Esophagus muscularis mucosa (tissue), 4 donors: ENCODE measurements around the gene UNC45B. TPM values are rescaled to one million over a fixed set of nuclear protein-coding genes. Genes with fewer than 3 reads are reported as not detected.

Source experiments
- DNase-seq: peaks from one replicate; pipeline ENCODE4 v3.0.0-alpha.2; 2017; ENCODE audit errors: extremely low spot score
- H3K27ac ChIP-seq, 4 donors: fragments of 200-600 bp; sonication (generic); replicated peaks in 1 of 4; 1 replicate in 3 of 4; 2 replicates in 1 of 4; pipeline ENCODE4 v1.5.1; 2016 to 2019; ENCODE audit warnings: mild to moderate bottlenecking in 1 of 4
- H3K27me3 ChIP-seq, 4 donors: fragments of 200-600 bp; sonication (generic); one replicate each; pipeline versions ENCODE4 v1.5.1 to v1.6.0; 2016 to 2019
- H3K36me3 ChIP-seq, 4 donors: fragments of 200-600 bp; sonication (generic); one replicate each; pipeline ENCODE4 v1.5.1; 2016 to 2019
- H3K4me1 ChIP-seq, 4 donors: fragments of 200-600 bp; sonication (generic); one replicate each; pipeline ENCODE4 v1.5.1; 2016 to 2019
- H3K4me3 ChIP-seq, 4 donors: fragments of 200-600 bp; sonication (generic); 1 replicate in 2 of 4; 2 replicates in 2 of 4; pipeline ENCODE4 v1.5.1; 2016 to 2019; ENCODE audit warnings: mild to moderate bottlenecking in 4 of 4, moderate library complexity in 1 of 4
- H3K9me3 ChIP-seq, 4 donors: fragments of 200-600 bp; sonication (generic); 1 replicate in 3 of 4; 2 replicates in 1 of 4; pipeline ENCODE4 v1.5.1; 2016 to 2019
- CTCF ChIP-seq, 3 experiments: fragments of 200-600 bp in 2 of 3; fragments of 450-650 bp in 1 of 3; sonication (generic) in 2 of 3; IDR thresholded peaks; one replicate each; pipeline ENCODE4 v1.5.1; 2017 to 2019; ENCODE audit warnings: antibody characterized with exemption in 3 of 3, mild to moderate bottlenecking in 2 of 3, moderate library complexity in 1 of 3
- EP300 ChIP-seq: sonication (generic); formaldehyde crosslinking; IDR thresholded peaks from one replicate; pipeline ENCODE4 v1.6.1; 2017; ENCODE audit warnings: antibody characterized with exemption
- POLR2A ChIP-seq: fragments of 450-650 bp; IDR thresholded peaks from one replicate; pipeline ENCODE4 v1.6.1; 2017; ENCODE audit warnings: antibody characterized with exemption, moderate library complexity, mild to moderate bottlenecking, low read depth
- POLR2AphosphoS5 ChIP-seq, 2 donors: sonication (generic); formaldehyde crosslinking; IDR thresholded peaks; one replicate each; pipeline ENCODE4 v1.6.1; 2017; ENCODE audit warnings: antibody characterized with exemption in 2 of 2
- WGBS: methylation state at CpG from one replicate; pipeline ENCODE4 v1.1.5; 2018; 5-methylcytosine and 5-hydroxymethylcytosine counted together
- intact Hi-C: fragments of 100-400 bp; cut with DNase I; formaldehyde crosslinking; loops from one replicate; pipeline ENCODE4 v1.15.1; 2023
- total RNA-seq, 4 donors: library from RNA; depleted of rRNA; stranded (reverse); fragments of >200 nt; gene quantifications; one replicate each; pipeline versions ENCODE4 v1.1.0 to v1.2.1, GENCODE V29; 2016

Gene UNC45B
- total RNA-seq, 4 donors from 2014 or later: under 0.01 to 0.23 (median 0.06) TPM; not detected in 1

GRCh38 chr17:35154196-35155165 is 6.9 kb downstream of the UNC45B start:
- H3K27ac ChIP-seq: no peak overlapping the region
- peaks cover 0 to 53% (median 0%) of the 10 kb centered on the region in 4 donors for H3K36me3 ChIP-seq
- no peaks in the 10 kb centered on the region for H3K27me3 ChIP-seq
- TF ChIP-seq POLR2A (no peak), POLR2AphosphoS5 (IDR thresholded peaks at IDR 0.05) (no peak), EP300 (no peak), CTCF (IDR thresholded peaks at IDR 0.05) (no peak)
- no peaks in the 10 kb centered on the region for H3K9me3 ChIP-seq
- peaks cover 0 to 4% (median 0%) of the 10 kb centered on the region in 4 donors for H3K4me1 ChIP-seq
- WGBS: 89% methylated on average over 13 of the region's 13 CpGs
- no peak overlapping the region for H3K4me3 ChIP-seq
- DNase-seq: no peak
- intact Hi-C loops: loop anchor here (10.0 kb wide), 1 partner anchor 60 kb away; no protein-coding TSS in a partner anchor

GRCh38 chr17:35155246-35155645 is 7.6 kb downstream of the UNC45B start:
- H3K27me3 ChIP-seq: no peaks in the 10 kb centered on the region
- no peaks in the 10 kb centered on the region for H3K9me3 ChIP-seq
- 92% methylated on average over 7 of the region's 7 CpGs for WGBS
- H3K4me1 ChIP-seq: peaks cover 0 to 4% (median 0%) of the 10 kb centered on the region in 4 donors
- no peak overlapping the region for H3K27ac ChIP-seq
- no peak overlapping the region for H3K4me3 ChIP-seq
- DNase-seq: no peak
- peaks cover 0 to 56% (median 0%) of the 10 kb centered on the region in 4 donors for H3K36me3 ChIP-seq
- intact Hi-C loops: loop anchor here (10.0 kb wide), 1 partner anchor 60 kb away; no protein-coding TSS in a partner anchor
- no peak for TF ChIP-seq POLR2A
- TF ChIP-seq CTCF (IDR thresholded peaks at IDR 0.05): no peak
- TF ChIP-seq EP300: no peak
- no peak for TF ChIP-seq POLR2AphosphoS5 (IDR thresholded peaks at IDR 0.05)

GRCh38 chr17:35159940-35160339 is 12.3 kb downstream of the UNC45B start:
- no peak for TF ChIP-seq POLR2A
- TF ChIP-seq POLR2AphosphoS5 (IDR thresholded peaks at IDR 0.05): no peak
- no peak for TF ChIP-seq CTCF (IDR thresholded peaks at IDR 0.05)
- TF ChIP-seq EP300: no peak
- Histone ChIP-seq H3K4me1 (no peaks in the 10 kb centered on the region), H3K27ac (no peak overlapping the region), H3K36me3 (peaks cover 0 to 60% (median 0%) of the 10 kb centered on the region in 4 donors), H3K9me3 (no peaks in the 10 kb centered on the region), H3K4me3 (no peak overlapping the region), H3K27me3 (peaks cover 0 to 8% (median 0%) of the 10 kb centered on the region in 4 donors)
- intact Hi-C loops: loop anchor here (10.0 kb wide), 1 partner anchor 55 kb away; no protein-coding TSS in a partner anchor
- no peak for DNase-seq
- WGBS: 84% methylated on average over 2 of the region's 2 CpGs

GRCh38 chr17:35160354-35161201 is 13.0 kb downstream of the UNC45B start:
- H3K36me3 ChIP-seq: peaks cover 0 to 56% (median 0%) of the 10 kb centered on the region in 4 donors
- no peak overlapping the region for H3K4me3 ChIP-seq
- H3K4me1 ChIP-seq: no peaks in the 10 kb centered on the region
- H3K27me3 ChIP-seq: peaks cover 0 to 10% (median 0%) of the 10 kb centered on the region in 4 donors
- intact Hi-C loops: no loop called here
- DNase-seq: no peak
- no peaks in the 10 kb centered on the region for H3K9me3 ChIP-seq
- H3K27ac ChIP-seq: no peak overlapping the region
- 81% methylated on average over 13 of the region's 13 CpGs for WGBS
- TF ChIP-seq POLR2A: no peak
- TF ChIP-seq POLR2AphosphoS5 (IDR thresholded peaks at IDR 0.05): no peak
- no peak for TF ChIP-seq EP300
- no peak for TF ChIP-seq CTCF (IDR thresholded peaks at IDR 0.05)
